ENCODE results near the gene VPS13D.

The VPS13D gene

GRCh38 chr1:12229835-12230548, at the start of gene VPS13D:
Gene VPS13D, plus strand, starts transcription at chr1:12230030. Its CDS starts 4,237 bp downstream, at chr1:12234267.
- DNase-seq (ENCODE audit: low spot score): peak; percentile 81

- no peak for DNase-seq (ENCODE audit: low spot score)
Measured at GRCh38 chr1:12180315-12180714, 49.5 kb upstream of the VPS13D start.

- DNase-seq (ENCODE audit: low spot score): no peak
Measured at GRCh38 chr1:12180903-12181302, 48.9 kb upstream of the VPS13D start.

- no peak for DNase-seq (ENCODE audit: low spot score)
Measured at GRCh38 chr1:12181568-12181967, 48.3 kb upstream of the VPS13D start.

GRCh38 chr1:12182410-12182984, 47.3 kb upstream of the VPS13D start:
- DNase-seq (ENCODE audit: low spot score): no peak

GRCh38 chr1:12183095-12183794, 46.6 kb upstream of the VPS13D start:
- DNase-seq (ENCODE audit: low spot score): no peak

GRCh38 chr1:12184008-12184681, 45.7 kb upstream of the VPS13D start:
- no peak for DNase-seq (ENCODE audit: low spot score)

GRCh38 chr1:12185036-12185917, 44.6 kb upstream of the VPS13D start:
- no peak for DNase-seq (ENCODE audit: low spot score)

GRCh38 chr1:12185918-12186678, 43.7 kb upstream of the VPS13D start:
- DNase-seq (ENCODE audit: low spot score): no peak

GRCh38 chr1:12186679-12186985, 43.2 kb upstream of the VPS13D start:
- no peak for DNase-seq (ENCODE audit: low spot score)

GRCh38 chr1:12188115-12188514, 41.7 kb upstream of the VPS13D start:
- DNase-seq (ENCODE audit: low spot score): no peak

- no peak for DNase-seq (ENCODE audit: low spot score)
Measured at GRCh38 chr1:12188657-12189327, 41.0 kb upstream of the VPS13D start.

- no peak for DNase-seq (ENCODE audit: low spot score)
Measured at GRCh38 chr1:12189328-12189682, 40.5 kb upstream of the VPS13D start.

- DNase-seq (ENCODE audit: low spot score): no peak
Measured at GRCh38 chr1:12191242-12192032, 38.4 kb upstream of the VPS13D start.

GRCh38 chr1:12194666-12195216, 35.1 kb upstream of the VPS13D start:
- DNase-seq (ENCODE audit: low spot score): no peak

- DNase-seq (ENCODE audit: low spot score): no peak
Measured at GRCh38 chr1:12195416-12195815, 34.4 kb upstream of the VPS13D start.

- DNase-seq (ENCODE audit: low spot score): no peak
Measured at GRCh38 chr1:12196641-12197482, 33.0 kb upstream of the VPS13D start.

GRCh38 chr1:12197483-12197880, 32.3 kb upstream of the VPS13D start:
- DNase-seq (ENCODE audit: low spot score): no peak

- DNase-seq (ENCODE audit: low spot score): no peak
Measured at GRCh38 chr1:12200208-12200607, 29.6 kb upstream of the VPS13D start.
